CD4-positive, alpha-beta T cell (primary cell): Measurements from ENCODE around the gene APP. TPM values are rescaled to one million over a fixed set of nuclear protein-coding genes. Genes with fewer than 3 reads are reported as not detected.

Experiments
- ATAC-seq: fragments of 200-7000 bp; cut with Tn5 transposase; one replicate; pipeline ENCODE4 v1.10.0; 2022; ENCODE audit warnings: mild to moderate bottlenecking; ENCODE audit not compliant: poor library complexity
- CTCF ChIA-PET: fragments of 350-600 bp; sonication (Branson Sonifier 250); formaldehyde crosslinking; loops from one replicate; lab custom pipeline; 2021; ENCODE audit warnings: antibody characterized with exemption, inconsistent platforms; lab: Charles Lee
- POLR2A ChIA-PET: fragments of 350-600 bp; sonication (Branson Sonifier 250); formaldehyde crosslinking; loops from one replicate; lab custom pipeline; 2021; ENCODE audit warnings: antibody characterized with exemption, inconsistent platforms; lab: Charles Lee
- DNase-seq, 14 experiments: peaks; one replicate each; pipeline ENCODE4 v3.0.0-alpha.2; 2013 to 2020; ENCODE audit warnings: mixed read lengths in 2 of 14
- H3K27ac ChIP-seq, 2 donors: one replicate each; pipeline versions ENCODE4 v1.5.1 to v1.7.0; 2013; ENCODE audit warnings: low read length in 2 of 2, low read depth in 1 of 2, mild to moderate bottlenecking in 1 of 2
- H3K27me3 ChIP-seq, 2 experiments: 1 replicate in 1 of 2; 2 replicates in 1 of 2; pipeline versions ENCODE4 v1.6.1 to v1.7.0; 2013; ENCODE audit warnings: low read length in 2 of 2, control low read depth in 1 of 2, mild to moderate bottlenecking in 1 of 2, moderate library complexity in 1 of 2; ENCODE audit not compliant: insufficient read depth in 2 of 2, control insufficient read depth in 1 of 2
- H3K36me3 ChIP-seq: one replicate; pipeline ENCODE4 v1.6.1; 2013; ENCODE audit warnings: low read length, control low read depth; ENCODE audit not compliant: insufficient read depth
- H3K4me1 ChIP-seq: one replicate; pipeline ENCODE4 v1.6.1; 2013; ENCODE audit warnings: low read length, control low read depth; ENCODE audit not compliant: insufficient read depth
- H3K4me3 ChIP-seq: one replicate; pipeline ENCODE4 v1.5.1; 2013; ENCODE audit warnings: mild to moderate bottlenecking, low read length, moderate library complexity
- H3K9me3 ChIP-seq, 2 experiments: 1 replicate in 1 of 2; 2 replicates in 1 of 2; pipeline versions ENCODE4 v1.6.1 to v1.7.0; 2013; ENCODE audit warnings: low read length in 2 of 2, mild to moderate bottlenecking in 2 of 2, control low read depth in 1 of 2, moderate library complexity in 1 of 2; ENCODE audit not compliant: control insufficient read depth in 1 of 2, insufficient read depth in 1 of 2
- H3K27ac Mint-ChIP-seq: one replicate; pipeline ENCODE4 v1.8.0; 2020; ENCODE audit warnings: mixed read lengths
- H3K27me3 Mint-ChIP-seq: one replicate; pipeline ENCODE4 v1.8.0; 2021; ENCODE audit warnings: mixed read lengths
- H3K36me3 Mint-ChIP-seq: one replicate; pipeline ENCODE4 v1.8.0; 2021; ENCODE audit warnings: low read depth, mixed read lengths
- H3K4me1 Mint-ChIP-seq: one replicate; pipeline ENCODE4 v1.8.0; 2021; ENCODE audit warnings: low read depth, mixed read lengths
- H3K4me3 Mint-ChIP-seq: one replicate; pipeline ENCODE4 v1.8.0; 2020; ENCODE audit warnings: mild to moderate bottlenecking, mixed read lengths
- H3K9me3 Mint-ChIP-seq: one replicate; pipeline ENCODE4 v1.8.0; 2020; ENCODE audit warnings: mixed read lengths
- CTCF ChIP-seq: fragments of 200-600 bp; IDR thresholded peaks from one replicate; pipeline ENCODE4 v1.8.0; 2022; ENCODE audit warnings: antibody characterized with exemption, mild to moderate bottlenecking
- intact Hi-C, 2 experiments: fragments of 100-400 bp; cut with DNase I in 1 of 2; cut with micrococcal nuclease in 1 of 2; formaldehyde crosslinking; loops; one replicate each; pipeline versions ENCODE4 v1.15.1 to v1.9.0; 2023 to 2025; cut with DNase I, micrococcal nuclease
- total RNA-seq, 174 experiments: library from RNA in 2 of 174; stranded (reverse) in 2 of 174; gene quantifications; one replicate each; pipeline ENCODE4 v1.2.3 and lab custom pipeline; 2021 to 2026

The APP gene
- total RNA-seq, 2 experiments from 2014 or later = 43.6 to 44.4 TPM

GRCh38 chr21:25842925-25843324 is 327.6 kb downstream of the APP start:
- DNase-seq = no peak
- Mint-ChIP-seq H3K9me3 (peaks cover 4% of the 10 kb centered on the region), H3K27me3 (peaks cover 17% of the 10 kb centered on the region), H3K4me1 (no peaks in the 10 kb centered on the region), H3K27ac (no peak overlapping the region), H3K36me3 (no peaks in the 10 kb centered on the region), H3K4me3 (no peak overlapping the region)
- ATAC-seq = no peak
- POLR2A ChIA-PET = no interaction called here
- Histone ChIP-seq H3K4me1 (no peaks in the 10 kb centered on the region), H3K36me3 (no peaks in the 10 kb centered on the region), H3K27ac (no peak overlapping the region), H3K9me3 (peaks cover 0 to 6% of the 10 kb centered on the region in 2 experiments), H3K4me3 (no peak overlapping the region), H3K27me3 (peaks cover 0 to 4% of the 10 kb centered on the region in 2 experiments)
- intact Hi-C loops = no loop called here
- CTCF ChIA-PET = no interaction called here
- no peak for TF ChIP-seq CTCF

- CTCF ChIA-PET = no interaction called here
- Mint-ChIP-seq H3K4me1 (no peaks in the 10 kb centered on the region), H3K27me3 (peaks cover 17% of the 10 kb centered on the region), H3K9me3 (no peaks in the 10 kb centered on the region), H3K36me3 (no peaks in the 10 kb centered on the region), H3K27ac (no peak overlapping the region), H3K4me3 (no peak overlapping the region)
- POLR2A ChIA-PET = no interaction called here
- Histone ChIP-seq H3K4me1 (no peaks in the 10 kb centered on the region), H3K27ac (no peak overlapping the region), H3K4me3 (no peak overlapping the region), H3K36me3 (no peaks in the 10 kb centered on the region), H3K9me3 (peaks cover 2 to 6% of the 10 kb centered on the region in 2 experiments), H3K27me3 (peaks cover 4% of the 10 kb centered on the region in 2 experiments)
- no peak for TF ChIP-seq CTCF
- intact Hi-C loops = no loop called here
- ATAC-seq (no peak), DNase-seq (no peak)
These were observed 331.8 kb downstream of the APP start for GRCh38 chr21:25838809-25839208.

GRCh38 chr21:25837533-25838265 is 332.9 kb downstream of the APP start:
- no peak for DNase-seq
- H3K4me3 Mint-ChIP-seq = no peak overlapping the region
- peaks cover 12% of the 10 kb centered on the region for H3K27me3 Mint-ChIP-seq
- H3K36me3 Mint-ChIP-seq = no peaks in the 10 kb centered on the region
- H3K27me3 ChIP-seq = peaks cover 2 to 4% of the 10 kb centered on the region in 2 experiments
- peaks cover 4 to 6% of the 10 kb centered on the region in 2 experiments for H3K9me3 ChIP-seq
- H3K4me1 ChIP-seq = no peaks in the 10 kb centered on the region
- intact Hi-C loops = no loop called here
- CTCF ChIA-PET = no interaction called here
- H3K9me3 Mint-ChIP-seq = peaks cover 6% of the 10 kb centered on the region
- TF ChIP-seq CTCF = no peak
- H3K4me3 ChIP-seq = no peak overlapping the region
- no peaks in the 10 kb centered on the region for H3K4me1 Mint-ChIP-seq
- no peaks in the 10 kb centered on the region for H3K36me3 ChIP-seq
- POLR2A ChIA-PET = no interaction called here
- H3K27ac ChIP-seq = no peak overlapping the region
- no peak for ATAC-seq
- H3K27ac Mint-ChIP-seq = no peak overlapping the region
